HL-60 (cell line): ENCODE data around the gene NPB.

Experiments
- CTCF ChIP-seq: IDR thresholded peaks from one replicate; pipeline ENCODE4 v1.5.1; 2011; ENCODE audit warnings: low read length, control low read depth, inconsistent platforms; ENCODE audit not compliant: insufficient read depth
- GABPA ChIP-seq: IDR thresholded peaks from 2 replicates; pipeline ENCODE4 v1.6.1; 2012; ENCODE audit warnings: low read depth
- POLR2AphosphoS5 ChIP-seq: IDR thresholded peaks from 2 replicates; pipeline ENCODE4 v1.6.1; 2012; ENCODE audit warnings: low read depth
- SPI1 ChIP-seq: IDR thresholded peaks from 2 replicates; pipeline ENCODE4 v1.6.1; 2012; ENCODE audit warnings: low read depth, mild to moderate bottlenecking, borderline replicate concordance
- TF ChIP-seq, protein P1 (sequence below): IDR thresholded peaks from 2 replicates; pipeline ENCODE4 v1.6.1; 2012; ENCODE audit warnings: low read depth; ENCODE audit not compliant: insufficient replicate concordance

- no peak for TF ChIP-seq CTCF
- no peak for TF ChIP-seq POLR2AphosphoS5
- TF ChIP-seq, protein P1, sequence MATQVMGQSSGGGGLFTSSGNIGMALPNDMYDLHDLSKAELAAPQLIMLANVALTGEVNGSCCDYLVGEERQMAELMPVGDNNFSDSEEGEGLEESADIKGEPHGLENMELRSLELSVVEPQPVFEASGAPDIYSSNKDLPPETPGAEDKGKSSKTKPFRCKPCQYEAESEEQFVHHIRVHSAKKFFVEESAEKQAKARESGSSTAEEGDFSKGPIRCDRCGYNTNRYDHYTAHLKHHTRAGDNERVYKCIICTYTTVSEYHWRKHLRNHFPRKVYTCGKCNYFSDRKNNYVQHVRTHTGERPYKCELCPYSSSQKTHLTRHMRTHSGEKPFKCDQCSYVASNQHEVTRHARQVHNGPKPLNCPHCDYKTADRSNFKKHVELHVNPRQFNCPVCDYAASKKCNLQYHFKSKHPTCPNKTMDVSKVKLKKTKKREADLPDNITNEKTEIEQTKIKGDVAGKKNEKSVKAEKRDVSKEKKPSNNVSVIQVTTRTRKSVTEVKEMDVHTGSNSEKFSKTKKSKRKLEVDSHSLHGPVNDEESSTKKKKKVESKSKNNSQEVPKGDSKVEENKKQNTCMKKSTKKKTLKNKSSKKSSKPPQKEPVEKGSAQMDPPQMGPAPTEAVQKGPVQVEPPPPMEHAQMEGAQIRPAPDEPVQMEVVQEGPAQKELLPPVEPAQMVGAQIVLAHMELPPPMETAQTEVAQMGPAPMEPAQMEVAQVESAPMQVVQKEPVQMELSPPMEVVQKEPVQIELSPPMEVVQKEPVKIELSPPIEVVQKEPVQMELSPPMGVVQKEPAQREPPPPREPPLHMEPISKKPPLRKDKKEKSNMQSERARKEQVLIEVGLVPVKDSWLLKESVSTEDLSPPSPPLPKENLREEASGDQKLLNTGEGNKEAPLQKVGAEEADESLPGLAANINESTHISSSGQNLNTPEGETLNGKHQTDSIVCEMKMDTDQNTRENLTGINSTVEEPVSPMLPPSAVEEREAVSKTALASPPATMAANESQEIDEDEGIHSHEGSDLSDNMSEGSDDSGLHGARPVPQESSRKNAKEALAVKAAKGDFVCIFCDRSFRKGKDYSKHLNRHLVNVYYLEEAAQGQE = peak; percentile 90
- TF ChIP-seq GABPA = no peak
- TF ChIP-seq SPI1 = no peak
These were observed 28.4 kb downstream of the NPB start for GRCh38 chr17:81930142-81931125.
